KBM-7 (cell line): ENCODE data around the gene PTPN9.
"Not testable (repeated sequence)": the region's sequence is repeated elsewhere in the genome, so short reads cannot be mapped to it uniquely, and the experiment has no call there.

ENCODE experiments used
- DNase-seq: peaks from one replicate; pipeline ENCODE4 v3.0.0-alpha.2; 2015
- in situ Hi-C: fragments of 300-500 bp; cut with MboI; formaldehyde crosslinking; loops from 2 replicates; pipeline ENCODE4 v1.14.3; 2020; ENCODE audit warnings: low sequenced_read_pairs, low pct_unique_long_range_greater_than_20kb, mixed read lengths

PTPN9 gene

GRCh38 chr15:75459581-75459980, 119.5 kb downstream of the PTPN9 start:
- in situ Hi-C loops = no loop called here
- DNase-seq = no peak

DNA sequence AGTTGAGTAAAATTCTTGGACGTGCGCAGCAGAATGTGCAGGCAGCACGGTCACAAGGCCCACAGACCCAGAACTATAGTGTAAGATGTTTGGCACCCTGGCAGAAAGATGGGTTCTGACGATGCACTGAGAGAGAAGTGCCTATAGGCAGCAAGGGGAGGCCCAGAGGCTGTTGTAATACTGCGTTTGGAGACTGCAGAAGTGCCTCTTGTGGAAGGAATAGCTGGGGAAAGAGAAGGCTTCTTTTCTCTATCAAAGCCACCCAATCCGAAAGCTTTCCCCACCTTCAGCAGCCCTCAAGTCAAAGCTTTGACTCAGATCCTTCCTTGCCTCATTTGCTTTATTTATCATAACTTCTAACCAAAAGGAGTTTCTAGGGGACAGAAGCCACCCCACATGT, 122.4 kb downstream of the PTPN9 start:
- in situ Hi-C loops = no loop called here
- peak; percentile 33 for DNase-seq

GRCh38 chr15:75455982-75456531, 123.1 kb downstream of the PTPN9 start:
- DNase-seq = no peak
- in situ Hi-C loops = no loop called here

DNA sequence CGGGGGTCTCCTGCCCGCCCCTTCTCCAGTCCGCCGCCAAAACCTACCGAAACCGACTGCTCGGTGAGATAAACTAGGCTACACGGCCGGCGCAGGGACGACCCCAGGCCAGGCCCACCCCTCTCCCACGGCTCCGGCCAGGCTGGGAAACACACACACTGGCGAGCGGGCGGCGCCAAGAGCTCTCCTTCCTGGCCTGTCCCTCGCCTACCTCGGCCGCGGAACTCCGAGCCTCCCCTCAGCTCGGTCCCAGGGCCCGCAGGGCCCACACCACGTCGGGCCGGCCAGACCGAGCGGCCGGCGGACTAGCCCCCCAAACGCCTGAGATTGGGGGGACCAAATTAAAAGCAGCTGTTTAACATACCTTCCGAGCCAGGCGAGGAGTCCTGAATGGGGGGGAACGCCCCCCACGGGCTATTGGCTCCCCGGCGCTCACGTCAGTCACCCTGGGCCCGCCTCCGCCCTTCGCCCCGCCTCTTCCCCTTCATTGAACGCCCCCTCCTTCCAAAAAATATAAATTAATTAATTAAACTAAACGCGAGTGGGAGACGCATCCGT, 123.6 kb downstream of the PTPN9 start:
- DNase-seq = peak; percentile 95
- in situ Hi-C loops = no loop called here

DNA sequence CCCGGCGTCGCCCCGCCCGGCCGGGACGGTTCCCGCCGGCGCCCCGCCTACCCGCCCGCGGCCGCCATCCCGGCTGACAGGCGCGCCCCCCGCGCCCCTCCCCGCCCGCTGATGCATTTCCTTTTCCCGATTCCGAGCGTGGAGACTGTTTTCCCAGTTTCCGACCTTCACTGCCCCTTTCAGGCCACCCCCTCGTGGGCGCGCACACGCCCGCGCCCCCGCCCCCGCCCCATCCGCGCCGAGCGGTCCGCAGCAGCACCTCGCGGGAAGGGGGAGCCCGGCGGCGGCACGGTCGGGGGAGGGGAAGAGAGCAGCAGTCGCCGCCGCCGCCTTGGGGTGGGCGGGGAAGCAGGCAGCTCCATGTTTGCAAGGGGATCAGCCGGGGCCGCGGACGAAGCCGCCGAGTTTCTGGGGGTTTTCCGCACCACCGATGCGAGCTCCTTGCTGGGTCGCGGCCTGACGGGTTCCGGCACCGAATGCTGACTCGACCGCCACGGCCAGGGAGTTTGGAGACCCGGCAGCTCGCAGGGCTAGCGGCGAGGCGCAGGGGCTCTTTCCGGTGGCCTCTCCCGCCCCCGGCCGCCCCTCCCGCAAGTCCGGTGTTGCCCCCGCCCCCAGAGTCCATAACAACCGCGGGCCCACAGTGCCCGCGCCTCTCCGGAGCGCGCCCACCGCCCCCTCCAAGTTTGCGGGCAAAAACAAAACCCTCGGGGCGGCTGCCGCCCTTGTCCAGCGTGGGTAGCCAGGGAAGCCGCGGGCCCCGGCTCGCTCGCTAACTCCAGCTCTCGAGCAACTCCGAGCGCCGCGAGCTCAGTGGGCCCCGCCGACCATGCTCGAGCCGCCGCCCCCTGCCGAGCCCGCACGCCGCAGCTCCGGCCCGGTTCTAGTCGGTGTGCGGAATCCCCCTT, 124.4 kb downstream of the PTPN9 start:
- in situ Hi-C loops = no loop called here
- DNase-seq = peak; percentile 74

- in situ Hi-C loops = no loop called here
- DNase-seq = peak; percentile 100
Observed at GRCh38 chr15:75453703-75454470, 125.2 kb downstream of the PTPN9 start.

DNA sequence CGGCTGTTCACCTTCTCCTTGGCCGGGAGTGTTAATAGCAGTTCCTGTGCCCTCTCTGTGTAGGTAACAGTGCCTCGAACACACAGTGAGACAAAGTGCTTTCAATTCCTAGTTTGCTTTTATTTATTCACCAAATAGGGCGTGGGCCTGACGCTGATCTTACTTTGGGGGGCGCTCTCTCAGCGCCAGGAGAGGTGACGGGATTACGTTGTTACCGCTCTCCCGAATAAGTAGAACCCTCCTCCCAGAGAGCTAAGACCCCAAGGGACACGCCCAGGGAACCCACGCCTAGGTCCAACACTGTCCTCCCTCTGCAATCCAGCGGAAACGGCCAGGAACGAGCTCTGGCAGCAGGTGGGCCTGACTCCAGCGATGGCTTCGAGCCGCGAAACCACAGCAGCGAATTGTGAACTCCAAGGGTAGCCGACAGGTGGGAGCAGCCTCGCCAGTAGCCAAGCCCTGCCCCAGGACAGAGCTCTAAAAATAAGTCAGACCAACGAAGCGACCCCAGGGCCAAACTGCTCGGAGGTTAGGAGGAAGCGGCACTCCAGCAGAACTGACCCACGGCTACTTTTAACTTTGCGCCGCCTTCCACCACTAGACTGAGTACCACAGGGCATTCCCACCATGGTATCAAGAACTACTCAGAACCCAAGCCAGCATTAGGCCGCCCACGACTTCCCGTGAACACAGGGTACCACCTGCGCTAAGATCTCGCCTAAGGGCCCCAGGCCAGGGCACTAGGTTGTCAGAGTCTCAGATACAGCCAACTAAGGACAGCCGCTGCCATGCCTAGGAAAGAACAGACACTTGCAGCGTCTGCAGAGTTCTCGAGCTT, 126.0 kb downstream of the PTPN9 start:
- DNase-seq = peak; percentile 84
- in situ Hi-C loops = no loop called here

- in situ Hi-C loops = no loop called here
- peak; percentile 92 for DNase-seq
Observed at GRCh38 chr15:75452364-75452864, 126.7 kb downstream of the PTPN9 start.

- DNase-seq = peak; percentile 100
- in situ Hi-C loops = no loop called here
Observed at GRCh38 chr15:75451674-75452363, 127.3 kb downstream of the PTPN9 start, which contains the start of gene SIN3A. Gene SIN3A, minus strand, starts transcription at chr15:75451690. Its CDS starts 21,315 bp downstream, at chr15:75430375.

DNA sequence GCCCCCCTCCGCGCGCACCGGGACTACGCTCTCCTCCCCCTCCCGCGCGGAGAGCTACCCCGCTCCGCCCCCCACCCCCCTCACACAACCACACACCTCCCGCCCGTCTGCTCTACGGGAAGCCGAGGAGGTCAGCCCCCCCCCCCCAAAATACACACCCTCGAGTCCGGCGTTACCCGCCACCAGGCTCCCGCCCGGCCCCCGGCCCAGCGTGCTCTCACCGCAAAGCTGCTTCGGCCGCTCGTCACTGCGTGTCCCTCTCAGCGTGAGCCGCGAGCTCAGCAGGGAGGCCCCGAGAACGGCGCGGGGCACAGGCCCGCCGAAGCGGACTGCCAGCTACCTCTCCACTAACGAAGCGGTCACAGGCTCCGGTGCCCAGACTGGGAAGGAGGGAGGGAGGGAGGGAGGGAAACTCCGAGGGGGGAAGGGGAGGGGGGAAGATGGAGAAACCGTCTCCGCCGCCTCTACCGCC, 127.9 kb downstream of the PTPN9 start:
- no peak for DNase-seq
- in situ Hi-C loops = no loop called here

DNA sequence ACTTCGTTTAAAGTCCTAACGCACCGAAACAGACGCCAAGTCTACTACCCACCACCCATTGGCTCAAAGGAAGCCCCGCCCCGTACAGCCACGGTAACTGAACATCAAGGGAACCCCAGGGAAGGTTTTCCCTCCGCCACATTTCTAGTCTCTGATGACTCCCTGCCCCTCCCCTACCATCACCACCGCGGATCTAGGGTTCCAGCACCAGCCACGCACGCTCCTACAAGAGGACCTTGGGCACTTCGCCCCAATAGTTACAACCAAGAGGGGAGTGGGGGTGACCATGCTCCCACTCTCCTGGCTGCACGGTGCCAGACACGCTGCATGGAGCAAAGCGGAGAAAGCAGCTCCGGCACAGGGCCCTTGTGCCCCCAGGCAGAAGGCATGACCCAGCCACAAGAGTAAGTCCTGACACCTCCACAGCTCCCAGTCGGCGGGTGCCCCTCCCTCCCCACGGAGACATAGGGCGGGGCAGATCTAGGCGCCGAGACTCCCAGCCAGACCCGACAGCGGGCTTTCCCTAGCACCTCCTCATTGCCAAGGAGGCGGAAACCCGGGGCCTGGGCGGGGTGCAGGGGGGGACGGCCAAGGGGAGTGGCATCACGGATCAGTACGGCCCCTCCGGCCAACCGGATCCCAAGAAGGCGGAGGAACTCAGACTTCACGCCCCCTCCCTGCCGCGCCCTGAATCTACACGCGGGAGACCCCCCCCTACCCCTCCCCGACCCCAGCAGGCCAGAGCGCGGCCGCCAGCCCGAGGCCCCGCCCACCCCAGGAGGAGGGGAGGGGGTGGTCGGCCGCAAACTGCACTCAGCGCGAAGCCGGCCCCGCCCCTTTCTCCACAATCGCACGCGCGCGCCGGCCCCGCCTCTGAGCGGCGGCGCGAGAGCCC, 128.6 kb downstream of the PTPN9 start:
- in situ Hi-C loops = no loop called here
- DNase-seq = peak; percentile 99

- no peak for DNase-seq
- in situ Hi-C loops = no loop called here
Observed at GRCh38 chr15:75449585-75450306, 129.4 kb downstream of the PTPN9 start.

GRCh38 chr15:75448171-75448570, 130.9 kb downstream of the PTPN9 start:
- in situ Hi-C loops = not testable (repeated sequence)
- peak; percentile 47 for DNase-seq

DNA sequence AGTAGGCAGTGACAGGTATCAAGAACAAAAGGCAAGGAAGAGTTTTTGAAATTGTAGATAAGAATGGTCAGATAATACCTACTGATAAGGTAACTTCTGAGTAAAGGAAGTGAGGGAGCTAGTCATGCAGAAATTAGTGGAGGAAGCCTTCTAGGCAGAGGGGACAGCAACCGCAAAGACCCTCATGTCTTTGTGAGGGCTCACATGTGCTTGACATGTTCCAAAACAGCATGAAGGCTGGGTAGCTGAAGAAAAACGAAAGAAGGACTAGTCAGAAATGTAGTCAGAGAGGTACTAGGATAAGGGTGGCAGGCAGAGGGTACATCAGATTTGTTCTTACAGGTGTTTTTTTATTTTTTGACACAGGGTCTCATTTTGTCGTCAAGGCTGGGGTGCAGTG, 133.0 kb downstream of the PTPN9 start:
- in situ Hi-C loops = no loop called here
- DNase-seq = peak; percentile 45

- in situ Hi-C loops, DNase-seq: not testable (repeated sequence)
Observed at GRCh38 chr15:75445324-75445723, 133.8 kb downstream of the PTPN9 start.

DNA sequence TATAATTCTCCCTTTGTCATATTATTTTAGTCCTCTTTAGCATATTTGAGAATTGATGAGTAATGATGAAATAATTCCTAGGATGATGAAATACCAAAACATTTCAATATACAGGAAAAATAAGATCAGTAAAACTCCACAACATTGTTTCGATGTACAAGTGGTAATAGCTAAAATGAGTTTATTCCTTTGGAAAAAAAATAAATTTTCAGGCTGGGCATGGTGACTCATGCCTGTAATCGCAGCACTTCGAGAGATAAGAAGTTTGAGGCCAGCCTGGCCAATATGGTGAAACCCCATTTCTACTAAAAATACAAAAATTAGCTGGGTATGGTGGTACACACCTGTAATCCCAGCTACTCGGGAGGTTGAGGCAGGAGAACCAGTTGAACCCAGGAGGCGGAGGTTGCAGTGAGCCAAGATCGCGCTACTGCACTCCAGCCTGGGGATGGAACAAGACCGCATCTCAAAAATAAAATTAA, 135.1 kb downstream of the PTPN9 start:
- DNase-seq, in situ Hi-C loops: not testable (repeated sequence)
